SHP77 treated with DMSO at 0.1 percent for 48 hours (cell line): Measurements from ENCODE around the gene POLR2C.

ENCODE experiments used
- DNase-seq: peaks from one replicate; lab custom pipeline; 2025; lab: John Stamatoyannopoulos, UW

The POLR2C gene

GRCh38 chr16:57504001-57504400 is 41.5 kb downstream of the POLR2C start:
- DNase-seq: no peak

DNA sequence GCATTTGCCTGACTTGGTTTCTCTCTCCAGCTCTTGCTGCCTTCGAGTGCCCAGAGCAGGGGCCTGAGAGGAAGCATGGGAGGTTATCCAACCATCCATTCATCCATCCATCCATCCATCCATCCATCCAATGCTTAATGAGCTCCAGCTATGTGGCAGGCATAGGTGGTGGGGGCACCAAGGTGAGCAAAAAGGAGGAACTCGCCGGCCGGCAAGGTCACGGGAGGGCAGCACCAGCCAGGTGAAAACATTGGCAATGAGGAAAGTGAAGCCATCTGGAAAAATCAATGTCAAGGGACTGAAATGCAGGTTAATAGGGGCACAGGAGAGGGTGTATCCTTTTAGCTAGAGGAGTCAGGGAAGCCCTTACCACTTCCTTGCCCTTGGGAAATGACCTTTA is 42.0 kb downstream of the POLR2C start:
- no peak for DNase-seq

DNA sequence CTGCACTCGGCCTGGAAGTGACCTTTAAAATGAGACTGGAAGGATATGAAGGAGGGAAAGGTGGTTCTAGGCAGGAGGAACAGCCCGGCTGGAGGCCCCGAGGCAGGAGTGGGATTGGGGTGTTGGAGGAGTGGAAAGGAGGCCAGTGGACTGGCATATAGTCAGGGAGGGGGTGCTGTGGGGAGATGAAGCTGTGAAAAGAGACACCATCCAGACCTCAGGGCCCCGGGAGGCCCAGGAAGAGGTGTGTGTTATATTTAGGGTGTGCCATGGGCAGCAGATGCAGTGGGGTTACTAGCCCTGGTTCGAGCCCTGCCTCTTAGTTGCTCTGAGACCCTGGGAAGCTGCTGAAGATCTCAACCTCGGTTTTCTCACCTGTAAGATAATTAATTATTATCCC is 42.7 kb downstream of the POLR2C start:
- DNase-seq: no peak

DNA sequence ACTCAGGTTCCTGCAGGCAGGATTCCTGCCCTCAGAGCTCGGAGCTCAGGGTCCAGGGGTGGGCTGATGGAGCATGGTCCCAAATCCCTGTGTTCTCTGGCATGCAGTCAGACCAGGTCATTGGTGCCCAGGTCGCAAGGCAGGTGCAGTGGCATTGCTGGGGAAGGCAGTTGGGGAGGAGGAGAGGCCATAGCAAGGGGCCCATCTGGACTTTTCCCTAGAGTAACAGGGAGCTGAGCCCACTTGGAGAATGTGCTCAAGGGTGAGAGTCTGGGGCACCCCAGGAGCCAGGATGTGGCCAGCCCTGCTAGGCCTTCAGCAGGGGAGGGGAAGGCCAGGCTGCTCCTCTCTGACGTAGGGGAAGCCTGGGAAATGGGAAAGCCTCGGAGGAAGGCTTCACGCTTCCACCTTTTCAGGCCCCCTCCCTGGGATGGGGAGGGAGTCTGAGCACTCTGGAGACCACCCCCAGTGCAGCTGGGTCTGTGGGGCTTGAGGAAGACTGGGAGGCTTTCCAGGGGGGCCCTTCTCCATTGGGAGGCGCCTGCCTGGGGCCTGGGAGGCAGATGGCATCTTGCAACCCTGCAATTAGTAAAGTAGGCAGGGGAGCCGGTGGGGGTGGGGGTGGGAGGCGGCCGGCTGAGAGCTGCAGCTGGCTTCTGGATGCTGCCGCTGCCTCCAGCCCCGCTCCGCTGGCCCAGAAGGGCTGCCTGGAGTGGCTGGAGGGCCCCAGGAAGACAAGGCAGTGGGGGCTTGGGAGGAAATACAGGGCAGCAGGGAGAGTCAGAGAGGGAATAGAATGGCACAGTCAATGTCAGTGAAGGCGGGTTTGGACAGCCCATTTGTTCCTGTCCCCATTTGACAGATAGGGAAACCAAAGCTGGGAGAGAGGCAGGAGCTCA is 44.9 kb downstream of the POLR2C start:
- DNase-seq: no peak

GRCh38 chr16:57508035-57508425 is 45.6 kb downstream of the POLR2C start:
- DNase-seq: no peak

DNA sequence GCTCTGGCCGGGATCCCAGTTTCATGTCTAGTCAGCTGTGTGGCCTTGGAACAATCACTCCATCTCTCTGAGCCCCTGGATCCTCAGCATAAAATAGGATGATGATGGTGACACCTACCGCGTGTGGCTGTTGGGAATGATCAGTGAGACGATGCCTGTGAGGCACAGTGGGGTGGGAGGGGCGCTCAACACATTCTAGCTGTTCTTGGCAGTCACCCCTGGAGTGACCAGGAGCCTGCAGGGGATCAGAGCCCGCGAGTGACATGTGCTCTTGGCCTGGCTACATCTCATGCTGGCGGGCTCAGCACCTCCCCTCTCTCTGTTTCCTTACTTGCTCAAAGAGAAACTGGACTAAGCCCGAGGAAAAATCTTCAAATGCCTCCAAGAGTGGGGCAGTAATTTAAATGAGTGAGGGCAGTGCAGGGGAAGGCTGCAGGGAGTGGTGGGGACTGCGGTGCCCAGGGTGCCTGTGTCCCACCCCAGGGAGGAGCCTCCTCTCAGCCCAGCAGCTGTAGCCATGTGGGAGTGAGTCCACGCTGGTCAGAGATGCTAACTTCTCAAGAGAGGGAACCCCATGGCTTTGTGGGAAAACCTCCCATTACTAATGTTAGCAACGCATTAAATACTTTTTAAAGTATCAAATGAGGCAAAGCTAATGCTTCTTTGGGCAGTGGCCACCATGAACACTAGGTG is 46.9 kb downstream of the POLR2C start:
- DNase-seq: no peak

GRCh38 chr16:57510016-57510871 is 47.8 kb downstream of the POLR2C start:
- no peak for DNase-seq

DNA sequence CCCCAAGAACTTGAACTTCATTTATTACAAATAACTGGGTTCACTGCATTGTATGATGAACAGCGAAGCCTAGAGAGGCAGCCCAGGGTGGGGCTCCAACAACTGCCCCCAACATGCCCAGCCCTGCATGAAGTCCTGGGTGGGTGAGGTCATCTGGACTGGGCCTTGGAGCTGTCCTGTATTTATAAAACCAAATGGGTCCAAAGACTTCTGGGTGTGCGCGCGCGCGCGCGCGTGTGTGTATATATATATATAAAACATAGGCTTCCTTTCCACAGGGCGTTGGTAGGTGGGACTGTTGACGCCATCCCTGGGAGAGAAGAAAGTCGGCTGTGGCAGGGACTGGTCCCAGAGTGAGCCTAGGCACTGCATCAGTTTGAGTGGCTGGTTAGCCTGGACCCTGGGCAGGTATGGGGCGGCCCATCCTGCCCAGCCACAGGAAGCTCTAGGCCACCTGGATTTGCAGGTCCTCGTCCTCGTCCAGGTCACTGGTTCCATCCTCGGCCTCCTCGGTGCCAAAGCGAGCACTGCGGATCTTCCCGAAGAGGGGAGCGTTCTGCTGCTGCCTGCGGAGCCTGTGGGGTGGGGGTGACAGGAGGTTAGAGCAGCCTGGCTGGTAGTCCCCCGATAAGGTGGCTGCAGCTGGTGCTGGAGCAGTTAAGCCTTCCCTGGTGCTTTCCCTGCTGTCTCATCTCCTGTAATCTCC is 50.0 kb downstream of the POLR2C start:
- no peak for DNase-seq

DNA sequence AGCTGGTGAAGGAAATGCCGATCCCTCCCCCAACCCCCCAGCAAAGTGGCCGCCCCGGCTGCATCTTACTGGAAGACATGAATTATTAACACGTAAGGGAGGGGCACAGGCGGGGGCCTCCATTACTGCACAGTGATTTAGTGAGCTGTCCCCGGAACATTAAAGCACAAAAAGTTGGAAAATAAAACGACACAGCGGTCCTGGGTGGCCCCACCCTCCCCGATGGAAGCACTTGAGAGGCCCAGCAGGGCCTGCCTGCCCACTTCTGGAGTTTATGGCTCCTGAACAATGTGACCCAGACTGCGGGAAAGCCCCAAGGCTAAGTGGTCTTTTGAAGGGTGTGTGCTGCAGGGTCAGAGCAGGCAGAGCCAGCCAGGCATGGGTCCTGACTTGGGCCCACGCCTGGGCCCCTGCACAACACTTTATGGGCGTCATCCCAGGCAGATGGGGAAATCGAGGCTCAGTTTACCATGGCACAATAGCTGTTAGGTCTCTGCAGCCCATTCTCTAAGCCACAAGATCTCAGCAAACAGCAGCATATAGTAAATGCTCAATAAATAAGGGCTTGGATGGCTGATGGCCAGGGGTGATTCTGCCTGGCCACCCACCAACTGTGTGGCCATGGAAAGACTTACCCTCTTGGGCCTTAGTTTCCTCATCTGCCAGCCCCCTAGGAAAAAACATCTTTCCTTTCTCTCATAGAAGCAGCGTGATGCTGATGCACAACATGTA is 51.1 kb downstream of the POLR2C start:
- no peak for DNase-seq

DNA sequence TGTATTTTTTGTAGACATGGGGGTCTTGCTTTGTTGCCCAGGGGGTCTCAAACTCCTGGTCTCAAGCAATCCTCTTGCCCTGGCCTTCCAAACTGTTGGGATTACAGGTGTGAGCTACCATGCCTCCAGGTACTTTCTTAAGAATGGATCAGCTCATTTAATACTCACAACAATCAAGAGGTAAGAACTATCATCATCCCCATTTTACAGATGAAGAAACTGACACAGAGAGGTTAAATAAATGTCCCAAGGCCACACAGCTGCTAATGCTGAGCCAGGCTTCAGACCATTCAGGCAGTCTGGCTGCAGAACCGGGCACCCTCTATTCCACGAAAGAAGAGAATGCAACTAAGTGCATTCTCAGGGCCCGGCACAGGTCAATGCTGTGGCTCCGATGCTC is 51.9 kb downstream of the POLR2C start:
- no peak for DNase-seq

- no peak for DNase-seq
Observed at GRCh38 chr16:57514791-57515600, 52.5 kb downstream of the POLR2C start.

DNA sequence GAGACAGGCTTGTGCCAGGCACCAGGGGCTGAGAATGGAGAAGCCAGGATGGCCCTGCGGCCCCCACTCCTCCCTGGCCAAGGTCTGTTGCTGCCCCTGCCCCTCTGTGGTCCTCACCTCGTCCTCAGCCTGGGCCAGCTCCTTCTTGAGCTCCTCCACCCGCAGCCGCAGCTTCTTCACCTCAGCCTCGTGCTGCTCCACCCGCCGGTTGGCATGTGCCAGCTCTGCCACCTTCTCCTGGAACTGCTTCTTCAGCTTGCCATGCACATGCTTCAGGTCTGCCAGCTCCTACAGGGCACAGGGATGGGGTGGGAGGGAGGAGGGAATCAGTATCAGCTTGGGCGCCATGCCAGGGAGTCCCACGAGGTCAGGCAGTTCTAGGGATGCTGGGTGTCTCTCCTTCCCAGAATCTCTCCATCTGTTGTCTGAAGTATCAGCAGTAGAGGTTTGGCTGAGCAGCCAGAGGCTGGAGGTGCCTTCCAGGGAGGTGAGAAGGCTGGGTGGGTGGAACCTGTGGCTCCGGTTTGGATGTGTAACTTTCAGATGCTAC is 53.8 kb downstream of the POLR2C start:
- DNase-seq: no peak

DNA sequence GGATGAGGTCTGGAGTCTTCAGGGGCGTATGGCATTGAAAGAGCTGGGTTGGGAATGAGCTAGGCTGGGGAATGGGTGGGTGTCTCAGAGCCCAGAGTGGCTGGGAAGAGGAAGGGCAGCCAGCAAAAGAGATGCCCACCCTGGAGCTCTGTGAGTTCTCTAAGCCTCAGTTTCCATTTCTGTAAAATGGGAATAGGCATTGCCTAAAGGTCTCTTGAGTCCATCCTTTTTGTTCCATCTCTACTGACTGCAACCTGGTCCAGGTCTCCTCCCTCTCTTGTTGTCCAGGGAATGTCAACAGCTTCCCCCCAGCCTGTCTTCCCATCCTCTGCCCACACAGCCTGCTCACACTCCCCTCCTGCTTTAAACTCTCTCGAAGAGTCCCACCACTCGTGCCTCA is 54.3 kb downstream of the POLR2C start:
- DNase-seq: no peak

DNA sequence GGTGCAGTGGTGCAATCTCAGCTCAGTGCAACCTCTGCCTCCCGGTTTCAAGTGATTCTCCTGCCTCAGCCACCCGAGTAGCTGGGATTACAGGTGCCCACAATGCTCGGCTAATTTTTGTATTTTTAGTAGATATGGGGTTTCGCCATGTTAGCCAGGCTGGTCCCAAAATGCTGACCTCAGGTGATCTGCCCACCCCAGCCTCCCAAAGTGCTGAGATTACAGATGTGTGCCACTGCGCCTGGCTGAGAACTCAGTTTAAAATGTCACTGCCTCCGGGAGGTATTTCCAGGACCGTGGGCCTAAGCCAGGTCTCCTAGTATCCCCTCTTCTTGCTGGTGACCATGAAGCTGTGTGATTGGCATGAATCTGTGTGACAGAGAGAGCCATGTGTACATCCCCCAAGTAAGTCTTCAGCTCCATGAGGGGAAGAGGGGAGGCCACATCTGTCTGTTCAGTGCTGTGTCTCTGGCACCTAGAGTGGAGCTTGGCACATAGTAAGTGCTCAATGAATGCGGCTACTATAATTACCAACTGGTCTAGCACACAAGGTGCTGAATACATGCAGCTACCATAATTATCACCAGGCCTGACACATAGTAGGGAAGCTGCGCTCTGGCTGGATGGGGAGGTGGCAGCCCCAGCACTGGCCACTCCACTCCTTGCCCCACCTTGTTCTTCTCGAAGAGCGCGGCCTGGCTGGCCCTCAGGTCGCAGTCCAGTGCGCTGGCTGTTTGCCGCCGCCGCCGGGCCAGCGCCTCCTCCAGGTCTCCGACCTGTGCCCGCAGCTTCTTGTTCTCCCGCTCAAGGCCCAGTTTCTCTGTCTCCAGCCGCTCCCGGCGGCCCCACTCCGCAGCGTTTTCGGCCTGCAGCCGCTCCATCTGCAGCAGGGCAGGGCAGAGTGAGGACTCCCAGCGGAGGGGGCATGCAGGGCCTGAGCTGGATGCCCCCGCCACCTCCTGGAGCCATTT is 55.2 kb downstream of the POLR2C start:
- DNase-seq: no peak

DNA sequence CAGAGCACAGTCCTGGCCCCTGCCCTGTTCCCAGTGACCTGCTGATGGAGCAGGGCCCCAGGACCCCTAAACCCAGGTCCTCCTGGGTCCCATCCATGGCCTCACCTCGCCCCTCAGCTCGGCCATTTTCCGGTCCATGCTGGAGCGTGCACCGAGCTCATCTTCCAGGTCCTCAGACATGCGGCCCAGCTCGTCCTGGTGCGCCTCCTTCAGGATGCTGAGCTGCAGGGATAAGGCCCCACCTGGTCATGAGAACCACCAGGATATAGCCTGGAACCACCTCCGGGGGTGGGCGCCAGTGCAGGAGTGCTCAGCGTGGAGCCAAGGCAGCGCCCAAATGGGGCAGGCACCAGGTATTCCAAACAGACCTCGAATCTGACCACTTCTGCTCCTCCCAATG is 56.0 kb downstream of the POLR2C start:
- DNase-seq: no peak

DNA sequence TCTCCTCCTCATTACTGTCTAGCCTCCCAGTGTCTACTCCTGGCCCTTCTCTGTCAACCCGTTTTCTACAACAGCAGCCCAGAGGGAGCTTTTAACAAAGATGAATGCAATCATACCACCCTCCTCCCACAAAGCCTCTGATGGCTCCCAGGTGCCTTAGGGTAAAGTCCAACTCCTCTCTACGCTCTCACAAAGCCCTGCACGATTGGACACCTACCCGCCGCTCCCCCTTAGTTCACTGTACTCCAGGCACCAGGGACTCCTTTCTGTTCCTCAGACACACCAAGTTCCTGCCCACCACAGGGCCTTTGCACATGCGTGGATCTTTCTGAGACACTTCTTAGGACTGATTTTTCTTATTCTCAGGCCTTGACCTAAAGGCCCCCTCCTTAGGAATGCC is 56.4 kb downstream of the POLR2C start:
- DNase-seq: no peak

DNA sequence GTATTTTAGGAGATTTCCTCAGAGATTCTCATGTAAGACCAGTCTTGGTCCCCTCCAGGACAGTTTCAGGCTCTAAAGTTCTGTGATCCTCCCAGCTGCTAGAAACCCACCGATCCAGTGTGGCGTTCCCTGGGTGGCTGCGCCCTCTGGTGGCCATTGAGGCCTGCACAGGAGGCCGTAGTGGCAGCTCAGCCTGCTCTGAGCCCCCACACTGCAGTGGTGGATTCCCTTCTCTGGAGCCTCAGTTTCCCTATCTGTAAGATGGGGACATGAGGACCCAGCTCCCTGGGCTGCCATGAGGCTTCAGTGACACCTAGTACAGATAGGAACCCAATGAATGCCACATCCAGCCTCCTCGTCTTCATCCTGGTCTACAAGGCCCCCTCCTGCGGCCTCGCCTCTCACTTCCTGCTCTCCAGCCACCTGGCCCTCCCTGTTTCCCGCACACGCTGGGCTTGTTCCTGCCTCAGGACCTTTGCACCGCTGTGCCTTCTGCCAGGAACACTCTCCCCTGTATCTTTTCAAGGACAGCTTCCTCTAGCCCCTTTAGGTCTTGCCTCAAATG is 57.4 kb downstream of the POLR2C start:
- peak; percentile 9 for DNase-seq
